ENCODE data around the gene COX8A.

DNA sequence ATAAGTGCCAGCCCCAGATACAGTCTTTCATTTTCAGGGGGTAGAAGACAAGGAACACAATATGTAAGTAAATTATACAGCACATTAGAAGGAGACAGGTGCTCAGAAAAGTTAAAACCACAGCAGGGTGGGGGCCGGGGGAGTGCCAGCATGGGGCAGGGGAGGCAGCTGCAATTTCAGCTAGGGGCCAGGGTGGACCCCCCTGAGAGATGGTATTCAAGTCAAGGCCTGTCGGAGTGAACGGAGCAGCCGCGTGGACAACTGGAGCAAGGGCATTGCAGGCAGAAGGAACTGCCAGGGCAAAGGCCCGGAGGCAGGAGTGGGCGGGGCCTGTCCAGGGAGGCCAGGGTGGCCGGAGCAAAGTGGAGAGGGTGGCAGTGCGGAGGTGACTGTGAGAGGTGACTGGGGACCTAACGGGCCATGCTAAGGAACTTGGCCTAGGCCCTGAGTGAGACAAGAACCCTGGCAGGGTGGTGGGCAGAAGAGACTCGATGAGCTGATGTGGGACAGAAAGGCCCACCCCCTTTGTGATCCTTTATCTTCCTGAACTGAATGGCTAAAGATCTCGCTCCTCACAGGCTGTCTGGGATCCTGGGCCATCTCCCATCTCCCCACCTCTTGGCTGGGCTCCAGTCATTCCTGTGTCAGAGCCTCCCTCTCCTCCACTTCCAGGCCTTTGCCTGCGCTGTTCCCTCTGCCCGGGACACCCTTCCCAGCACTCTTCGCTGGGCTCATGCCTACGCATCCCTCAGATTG is 38.9 kb downstream of the COX8A start:
- TF ChIP-seq RELA (CRISPR knock-in tag; IDR thresholded peaks at IDR 0.05) (no peak), POLR2A (IDR thresholded peaks at IDR 0.05; ENCODE audit: insufficient read depth in 1 of 2, low read depth in 2 of 2, low read length in 2 of 2) (no peak), ZNF891 (CRISPR knock-in tag; IDR thresholded peaks at IDR 0.05) (no peak)
- TF ChIP-seq, protein P1, sequence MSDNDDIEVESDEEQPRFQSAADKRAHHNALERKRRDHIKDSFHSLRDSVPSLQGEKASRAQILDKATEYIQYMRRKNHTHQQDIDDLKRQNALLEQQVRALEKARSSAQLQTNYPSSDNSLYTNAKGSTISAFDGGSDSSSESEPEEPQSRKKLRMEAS (IDR thresholded peaks at IDR 0.05), result no peak
- TF ChIP-seq, protein P2, sequence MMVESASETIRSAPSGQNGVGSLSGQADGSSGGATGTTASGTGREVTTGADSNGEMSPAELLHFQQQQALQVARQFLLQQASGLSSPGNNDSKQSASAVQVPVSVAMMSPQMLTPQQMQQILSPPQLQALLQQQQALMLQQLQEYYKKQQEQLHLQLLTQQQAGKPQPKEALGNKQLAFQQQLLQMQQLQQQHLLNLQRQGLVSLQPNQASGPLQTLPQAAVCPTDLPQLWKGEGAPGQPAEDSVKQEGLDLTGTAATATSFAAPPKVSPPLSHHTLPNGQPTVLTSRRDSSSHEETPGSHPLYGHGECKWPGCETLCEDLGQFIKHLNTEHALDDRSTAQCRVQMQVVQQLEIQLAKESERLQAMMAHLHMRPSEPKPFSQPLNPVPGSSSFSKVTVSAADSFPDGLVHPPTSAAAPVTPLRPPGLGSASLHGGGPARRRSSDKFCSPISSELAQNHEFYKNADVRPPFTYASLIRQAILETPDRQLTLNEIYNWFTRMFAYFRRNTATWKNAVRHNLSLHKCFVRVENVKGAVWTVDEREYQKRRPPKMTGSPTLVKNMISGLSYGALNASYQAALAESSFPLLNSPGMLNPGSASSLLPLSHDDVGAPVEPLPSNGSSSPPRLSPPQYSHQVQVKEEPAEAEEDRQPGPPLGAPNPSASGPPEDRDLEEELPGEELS (CRISPR knock-in tag; IDR thresholded peaks at IDR 0.05), result no peak
- TF ChIP-seq, protein P3, sequence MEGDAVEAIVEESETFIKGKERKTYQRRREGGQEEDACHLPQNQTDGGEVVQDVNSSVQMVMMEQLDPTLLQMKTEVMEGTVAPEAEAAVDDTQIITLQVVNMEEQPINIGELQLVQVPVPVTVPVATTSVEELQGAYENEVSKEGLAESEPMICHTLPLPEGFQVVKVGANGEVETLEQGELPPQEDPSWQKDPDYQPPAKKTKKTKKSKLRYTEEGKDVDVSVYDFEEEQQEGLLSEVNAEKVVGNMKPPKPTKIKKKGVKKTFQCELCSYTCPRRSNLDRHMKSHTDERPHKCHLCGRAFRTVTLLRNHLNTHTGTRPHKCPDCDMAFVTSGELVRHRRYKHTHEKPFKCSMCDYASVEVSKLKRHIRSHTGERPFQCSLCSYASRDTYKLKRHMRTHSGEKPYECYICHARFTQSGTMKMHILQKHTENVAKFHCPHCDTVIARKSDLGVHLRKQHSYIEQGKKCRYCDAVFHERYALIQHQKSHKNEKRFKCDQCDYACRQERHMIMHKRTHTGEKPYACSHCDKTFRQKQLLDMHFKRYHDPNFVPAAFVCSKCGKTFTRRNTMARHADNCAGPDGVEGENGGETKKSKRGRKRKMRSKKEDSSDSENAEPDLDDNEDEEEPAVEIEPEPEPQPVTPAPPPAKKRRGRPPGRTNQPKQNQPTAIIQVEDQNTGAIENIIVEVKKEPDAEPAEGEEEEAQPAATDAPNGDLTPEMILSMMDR (CRISPR knock-in tag; IDR thresholded peaks at IDR 0.05), result no peak
- TF ChIP-seq, protein P4, sequence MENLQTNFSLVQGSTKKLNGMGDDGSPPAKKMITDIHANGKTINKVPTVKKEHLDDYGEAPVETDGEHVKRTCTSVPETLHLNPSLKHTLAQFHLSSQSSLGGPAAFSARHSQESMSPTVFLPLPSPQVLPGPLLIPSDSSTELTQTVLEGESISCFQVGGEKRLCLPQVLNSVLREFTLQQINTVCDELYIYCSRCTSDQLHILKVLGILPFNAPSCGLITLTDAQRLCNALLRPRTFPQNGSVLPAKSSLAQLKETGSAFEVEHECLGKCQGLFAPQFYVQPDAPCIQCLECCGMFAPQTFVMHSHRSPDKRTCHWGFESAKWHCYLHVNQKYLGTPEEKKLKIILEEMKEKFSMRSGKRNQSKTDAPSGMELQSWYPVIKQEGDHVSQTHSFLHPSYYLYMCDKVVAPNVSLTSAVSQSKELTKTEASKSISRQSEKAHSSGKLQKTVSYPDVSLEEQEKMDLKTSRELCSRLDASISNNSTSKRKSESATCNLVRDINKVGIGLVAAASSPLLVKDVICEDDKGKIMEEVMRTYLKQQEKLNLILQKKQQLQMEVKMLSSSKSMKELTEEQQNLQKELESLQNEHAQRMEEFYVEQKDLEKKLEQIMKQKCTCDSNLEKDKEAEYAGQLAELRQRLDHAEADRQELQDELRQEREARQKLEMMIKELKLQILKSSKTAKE (CRISPR knock-in tag; IDR thresholded peaks at IDR 0.05; ENCODE audit: borderline replicate concordance), result no peak

All from HepG2 (cell line).